Lung (tissue), 12 donors: ENCODE measurements around the gene EML1. TPM values are rescaled to one million over a fixed set of nuclear protein-coding genes. Genes with fewer than 3 reads are reported as not detected.
A peak's percentile ranks its signal among the peaks of the same experiment; 100 is the strongest.

Source experiments
- ATAC-seq: fragments of 200-7000 bp; cut with Tn5 transposase; one replicate; pipeline ENCODE4 v1.9.1; 2020; ENCODE audit warnings: moderate number of reproducible peaks; ENCODE audit not compliant: insufficient read depth, low FRiP score
- DNase-seq, 3 donors: peaks; one replicate each; pipeline ENCODE4 v3.0.0-alpha.2; 2013 to 2017
- H3K27ac ChIP-seq, 2 donors: one replicate each; pipeline ENCODE4 v1.5.1; 2013; ENCODE audit warnings: mild to moderate bottlenecking in 2 of 2, moderate library complexity in 2 of 2, control low read depth in 1 of 2, inconsistent platforms in 1 of 2, low read depth in 1 of 2, low read length in 1 of 2
- H3K27me3 ChIP-seq, 3 donors: one replicate each; pipeline ENCODE4 v1.5.1; 2013; ENCODE audit warnings: low read length in 2 of 3; ENCODE audit not compliant: control insufficient read depth in 3 of 3, insufficient read depth in 3 of 3
- H3K36me3 ChIP-seq, 4 donors: one replicate each; pipeline ENCODE4 v1.5.1; 2013; ENCODE audit warnings: low read length in 4 of 4, mild to moderate bottlenecking in 1 of 4, moderate library complexity in 1 of 4; ENCODE audit not compliant: control insufficient read depth in 4 of 4, insufficient read depth in 4 of 4
- H3K4me1 ChIP-seq, 5 donors: one replicate each; pipeline ENCODE4 v1.5.1; 2013; ENCODE audit warnings: low read length in 5 of 5, mild to moderate bottlenecking in 2 of 5, moderate library complexity in 1 of 5; ENCODE audit not compliant: control insufficient read depth in 5 of 5, insufficient read depth in 5 of 5
- H3K4me3 ChIP-seq: one replicate; pipeline ENCODE4 v1.5.1; 2013; ENCODE audit warnings: mild to moderate bottlenecking, control low read depth, moderate library complexity
- H3K9ac ChIP-seq, 2 donors: one replicate each; pipeline ENCODE4 v1.5.1; 2013; ENCODE audit warnings: low read length in 2 of 2, control low read depth in 1 of 2; ENCODE audit not compliant: insufficient read depth in 1 of 2
- H3K9me3 ChIP-seq, 4 donors: one replicate each; pipeline ENCODE4 v1.5.1; 2013; ENCODE audit warnings: low read length in 3 of 4, mild to moderate bottlenecking in 1 of 4, moderate library complexity in 1 of 4; ENCODE audit not compliant: control insufficient read depth in 4 of 4, insufficient read depth in 3 of 4
- CTCF ChIP-seq: IDR thresholded peaks from 2 replicates; pipeline ENCODE4 v1.5.1; 2012; ENCODE audit warnings: mild to moderate bottlenecking; ENCODE audit errors: control extremely low read depth, extremely low read depth
- WGBS, 2 donors: extraction: QIAGEN DNeasy Blood & Tissue Kit; methylation state at CpG; one replicate each; pipeline ENCODE4 v1.1.7; 2013; 5-methylcytosine and 5-hydroxymethylcytosine counted together
- polyA plus RNA-seq, 2 donors: library from polyadenylated mRNA; stranded (reverse); fragments of 200-250 nt; gene quantifications; one replicate each; pipeline ENCODE4 v1.2.1, GENCODE V29; 2013
- total RNA-seq, 2 donors: library from RNA; depleted of rRNA in 1 of 2; stranded (reverse); fragments of >200 nt in 1 of 2; gene quantifications; one replicate each; pipeline ENCODE4 v1.2.1, GENCODE V29; 2014 to 2021
- donor health status: control.
- donor health status: control.
- donor health status: Bipolar disorder and iron deficiency.
- donor health status: healthy.
- donor health status: DM: yes; HTN: yes; CAD: no.

Gene EML1
- total and polyA plus RNA-seq, 4 donors = 6.7 to 88.0 (median 22.8) TPM

DNA sequence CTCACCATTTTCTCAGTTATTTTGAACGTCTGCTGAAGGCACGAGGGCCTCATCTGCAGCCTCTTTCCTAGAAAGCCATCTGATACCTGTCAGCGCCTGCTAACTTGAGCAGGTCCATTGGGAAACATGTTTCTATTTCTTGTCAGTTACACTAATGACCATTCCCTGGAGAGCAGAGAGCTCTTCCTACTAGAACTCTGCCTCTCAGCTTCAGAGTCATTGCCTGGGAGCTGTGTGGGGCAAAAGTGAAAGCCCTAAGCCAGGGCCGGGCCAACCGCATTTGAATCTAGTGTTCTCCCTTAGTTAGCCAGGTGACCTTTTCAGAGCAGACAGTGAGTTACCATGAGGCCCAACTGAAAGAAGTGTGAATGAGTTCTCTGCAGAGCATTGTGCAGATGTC, 135.8 kb downstream of the EML1 start:
- 91 to 95% methylated on average over 5 of the region's 5 CpGs for WGBS, 2 donors
- Histone ChIP-seq H3K9ac (no peak overlapping the region), H3K27ac (no peak overlapping the region), H3K9me3 (no peaks in the 10 kb centered on the region), H3K4me3 (no peak overlapping the region), H3K4me1 (no peaks in the 10 kb centered on the region), H3K36me3 (peaks cover 0 to 14% (median 2%) of the 10 kb centered on the region in 4 donors), H3K27me3 (no peaks in the 10 kb centered on the region)
- DNase-seq = no peak
- no peak for ATAC-seq
- TF ChIP-seq CTCF = no peak

DNA sequence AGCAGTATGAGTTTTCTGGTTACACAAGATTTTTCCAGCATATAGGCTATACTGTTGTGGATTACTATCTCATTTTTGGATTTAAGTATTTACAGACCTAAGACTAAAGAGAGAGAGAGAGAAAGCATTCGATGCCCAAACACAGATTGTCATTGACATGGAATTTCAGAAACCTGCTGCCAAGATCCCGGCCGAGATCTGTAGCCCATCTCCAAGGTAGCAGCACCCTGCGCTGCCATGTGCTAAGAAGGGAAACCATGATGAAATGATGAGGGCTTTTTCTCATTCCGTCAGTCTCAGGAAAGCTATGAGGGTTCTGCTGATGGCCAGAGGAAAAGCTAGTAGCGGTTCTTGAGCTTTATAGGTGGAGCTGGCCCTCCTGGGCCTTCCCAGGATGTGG, 136.4 kb downstream of the EML1 start:
- no peaks in the 10 kb centered on the region for H3K4me1 ChIP-seq
- ATAC-seq (no peak), DNase-seq (no peak)
- no peak overlapping the region for H3K4me3 ChIP-seq
- peaks cover 0 to 12% (median under 1%) of the 10 kb centered on the region in 4 donors for H3K36me3 ChIP-seq
- TF ChIP-seq CTCF = no peak
- 95% methylated on average over 6 of the region's 6 CpGs for WGBS, 2 donors
- no peak overlapping the region for H3K27ac ChIP-seq
- no peaks in the 10 kb centered on the region for H3K9me3 ChIP-seq
- H3K9ac ChIP-seq = no peak overlapping the region
- no peaks in the 10 kb centered on the region for H3K27me3 ChIP-seq

DNA sequence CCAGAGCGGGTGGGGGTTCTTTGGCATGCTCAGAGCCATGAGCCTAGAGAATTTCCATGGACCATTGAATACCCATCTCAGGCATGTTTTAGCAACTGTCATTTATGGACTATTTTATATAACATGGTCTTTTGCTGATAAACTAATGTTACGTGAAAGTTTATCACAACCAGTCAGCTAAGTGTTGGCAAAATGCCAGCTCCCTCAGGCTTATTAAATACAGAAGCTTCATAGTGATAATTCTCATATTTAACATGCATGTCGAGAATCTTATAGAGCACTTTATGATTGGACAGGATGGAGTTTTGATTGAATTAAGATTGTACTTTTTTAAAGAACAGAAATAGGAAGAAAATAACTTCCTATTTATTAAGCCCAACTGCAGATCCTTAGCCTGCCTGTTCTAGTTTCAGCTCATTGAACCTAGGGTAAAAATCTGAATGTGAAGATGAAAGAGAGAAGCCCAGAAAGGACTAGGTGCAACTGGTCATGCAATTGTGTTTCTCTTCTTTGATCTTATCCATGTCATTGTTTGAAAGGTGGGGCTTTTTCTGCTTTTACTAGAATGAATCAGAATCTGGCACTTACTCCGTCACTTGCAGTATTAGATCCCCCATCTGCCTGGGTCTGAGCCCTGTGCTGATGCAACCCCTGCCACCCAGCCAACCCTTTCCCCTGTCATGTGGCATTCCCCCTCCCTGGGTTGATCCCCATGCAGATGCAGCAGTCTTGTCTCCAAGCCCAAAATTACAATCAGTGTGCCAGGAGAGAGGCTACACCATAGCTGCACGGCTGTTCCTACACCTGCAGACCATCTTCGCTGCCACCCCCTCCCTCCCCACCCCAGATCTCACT, 137.4 kb downstream of the EML1 start:
- no peaks in the 10 kb centered on the region for H3K27me3 ChIP-seq
- WGBS, 2 donors = 74 to 80% methylated on average over 6 of the region's 6 CpGs
- DNase-seq (peak in 1 of 3 donors; percentile 21), ATAC-seq (no peak)
- H3K27ac ChIP-seq = no peak overlapping the region
- no peaks in the 10 kb centered on the region for H3K4me1 ChIP-seq
- peaks cover 0 to 12% (median under 1%) of the 10 kb centered on the region in 4 donors for H3K36me3 ChIP-seq
- no peak overlapping the region for H3K9ac ChIP-seq
- H3K4me3 ChIP-seq = no peak overlapping the region
- no peaks in the 10 kb centered on the region for H3K9me3 ChIP-seq
- no peak for TF ChIP-seq CTCF

- no peaks in the 10 kb centered on the region for H3K4me1 ChIP-seq
- no peaks in the 10 kb centered on the region for H3K27me3 ChIP-seq
- no peak overlapping the region for H3K27ac ChIP-seq
- no peak overlapping the region for H3K9ac ChIP-seq
- peaks cover 0 to 13% (median 2%) of the 10 kb centered on the region in 4 donors for H3K36me3 ChIP-seq
- H3K9me3 ChIP-seq = no peaks in the 10 kb centered on the region
- no peak overlapping the region for H3K4me3 ChIP-seq
- no peak for TF ChIP-seq CTCF
- WGBS, 2 donors = 90 to 97% methylated on average over 4 of the region's 4 CpGs
- ATAC-seq (no peak), DNase-seq (no peak)
Observed at GRCh38 chr14:99931308-99931707, 138.1 kb downstream of the EML1 start.
